HepG2 (cell line): ENCODE measurements around the gene IGLL1. TPM values are rescaled to one million over a fixed set of nuclear protein-coding genes. Genes with fewer than 3 reads are reported as not detected.
A peak's percentile ranks its signal among the peaks of the same experiment; 100 is the strongest.

Experiments used
- CEBPZ ChIP-seq: IDR thresholded peaks from 2 replicates; pipeline ENCODE4 v1.6.1; 2012; ENCODE audit warnings: low read length, improper control_type of control experiment
- CENPBD1 ChIP-seq: sonication (generic); formaldehyde crosslinking; IDR thresholded peaks from 2 replicates; pipeline ENCODE4 v1.8.0; 2022; ENCODE audit warnings: missing genetic modification reagents, low read depth, mild to moderate bottlenecking, borderline replicate concordance
- ELF1 ChIP-seq: sonication (generic); formaldehyde crosslinking; IDR thresholded peaks from 2 replicates; pipeline ENCODE4 v1.4.0; 2020; ENCODE audit warnings: missing genetic modification reagents
- ERF ChIP-seq: IDR thresholded peaks from 2 replicates; pipeline ENCODE4 v1.6.1; 2018; ENCODE audit warnings: missing biosample characterization, missing genetic modification reagents
- HNF1B ChIP-seq: sonication (generic); formaldehyde crosslinking; IDR thresholded peaks from 2 replicates; pipeline ENCODE4 v1.5.1; 2020; ENCODE audit warnings: mild to moderate bottlenecking, moderate library complexity, missing genetic modification reagents
- KLF11 ChIP-seq: IDR thresholded peaks from 2 replicates; pipeline ENCODE4 v1.6.1; 2016; ENCODE audit warnings: missing compliant biosample characterization
- MAFK ChIP-seq, 2 experiments: IDR thresholded peaks in 1 of 2; conservative IDR thresholded peaks in 1 of 2; 2 replicates each; pipeline ENCODE4 v1.6.1; 2011; ENCODE audit warnings: improper control_type of control experiment in 2 of 2, low read length in 2 of 2
- MLXIP ChIP-seq: sonication (generic); formaldehyde crosslinking; IDR thresholded peaks from 2 replicates; pipeline ENCODE4 v1.9.0; 2021; ENCODE audit warnings: missing genetic modification reagents, borderline replicate concordance
- NFRKB ChIP-seq: fragments of 450-650 bp; IDR thresholded peaks from 2 replicates; pipeline ENCODE4 v1.6.1; 2017
- NONO ChIP-seq, 2 experiments: fragments of 450-650 bp in 1 of 2; sonication (generic) in 1 of 2; formaldehyde crosslinking in 1 of 2; IDR thresholded peaks in 1 of 2; conservative IDR thresholded peaks in 1 of 2; 2 replicates each; pipeline versions ENCODE4 v1.6.1 to v1.8.0; 2017 to 2022; ENCODE audit warnings: mild to moderate bottlenecking in 1 of 2, missing genetic modification reagents in 1 of 2, moderate library complexity in 1 of 2
- PHF5A ChIP-seq: IDR thresholded peaks from one replicate; pipeline ENCODE4 v1.6.1; 2018; ENCODE audit warnings: low read depth, missing genetic modification reagents; ENCODE audit not compliant: unreplicated experiment
- PHF8 ChIP-seq: sonication (generic); formaldehyde crosslinking; IDR thresholded peaks from 2 replicates; pipeline ENCODE4 v1.5.0; 2020; ENCODE audit warnings: missing genetic modification reagents
- SMAD1 ChIP-seq: sonication (generic); formaldehyde crosslinking; IDR thresholded peaks from 2 replicates; pipeline ENCODE4 v1.4.0; 2020; ENCODE audit warnings: missing genetic modification reagents, low read depth, mild to moderate bottlenecking, borderline replicate concordance
- SP5 ChIP-seq: IDR thresholded peaks from 2 replicates; pipeline ENCODE4 v1.6.1; 2016; ENCODE audit warnings: low read depth, borderline replicate concordance
- TARDBP ChIP-seq: sonication (generic); formaldehyde crosslinking; IDR thresholded peaks from 2 replicates; pipeline ENCODE4 v1.8.0; 2022; ENCODE audit warnings: mild to moderate bottlenecking, missing genetic modification reagents
- U2AF1 ChIP-seq: fragments of 200-400 bp; formaldehyde crosslinking; optimal IDR thresholded peaks from 2 replicates; pipeline ENCODE3; 2017; ENCODE audit warnings: mild to moderate bottlenecking, low read depth, low read length
- ZFP62 ChIP-seq: sonication (generic); formaldehyde crosslinking; IDR thresholded peaks from 2 replicates; pipeline ENCODE4 v1.4.0; 2020; ENCODE audit warnings: missing genetic modification reagents
- ZFP82 ChIP-seq: sonication (generic); formaldehyde crosslinking; IDR thresholded peaks from 2 replicates; pipeline ENCODE4 v1.5.1; 2020; ENCODE audit warnings: mild to moderate bottlenecking, missing genetic modification reagents, borderline replicate concordance
- ZNF292 ChIP-seq: sonication (generic); formaldehyde crosslinking; IDR thresholded peaks from 2 replicates; pipeline ENCODE4 v1.8.1; 2022; ENCODE audit warnings: mild to moderate bottlenecking, low read depth, missing genetic modification reagents, borderline replicate concordance
- ZNF484 ChIP-seq: sonication (generic); formaldehyde crosslinking; IDR thresholded peaks from 2 replicates; pipeline ENCODE4 v1.5.1; 2020; ENCODE audit warnings: mild to moderate bottlenecking, low read depth, missing genetic modification reagents, borderline replicate concordance
- ZNF660 ChIP-seq: sonication (generic); formaldehyde crosslinking; IDR thresholded peaks from 2 replicates; pipeline ENCODE4 v1.5.1; 2020; ENCODE audit warnings: mild to moderate bottlenecking, low read depth, missing genetic modification reagents, borderline replicate concordance
- ZNF879 ChIP-seq: sonication (generic); formaldehyde crosslinking; IDR thresholded peaks from 2 replicates; pipeline ENCODE4 v1.8.1; 2023; ENCODE audit warnings: missing genetic modification reagents
- polyA plus RNA-seq, 8 experiments: library from polyadenylated mRNA; depleted of rRNA in 3 of 8; stranded (reverse) in 7 of 8; unstranded in 1 of 8; fragments of >200 nt; fragmentation: Illumina TruSeq in 4 of 8; extraction: Trizol in 4 of 8; gene quantifications; 2 replicates each; pipeline versions ENCODE4 v1.2.1 to v1.2.3, GENCODE V29; 2011 to 2016; ENCODE audit warnings: low read depth in 4 of 8, missing spikeins in 1 of 8, mixed read lengths in 1 of 8; ENCODE audit not compliant: insufficient read depth in 1 of 8
- total RNA-seq, 5 experiments: library from RNA; depleted of rRNA; stranded (reverse); fragments of >200 nt; fragmentation: Illumina TruSeq; extraction: Trizol; gene quantifications; 2 replicates each; pipeline ENCODE4 v1.2.3, GENCODE V29; 2016; ENCODE audit warnings: low read depth in 1 of 5

Gene IGLL1
- total and polyA plus RNA-seq, 2 of the 13 experiments (the other 11 are each of a cell fraction or from before 2014, with no cell fraction given), result not detected

GRCh38 chr22:23539135-23539838, 40.8 kb downstream of the IGLL1 start (continued):
- no peak for TF ChIP-seq CEBPZ
- peak; percentile 56; the same call in 1 of the 2 replicates for TF ChIP-seq ERF (CRISPR knock-in tag)
- no peak for TF ChIP-seq PHF5A (CRISPR knock-in tag)
- no peak for TF ChIP-seq NFRKB
- no peak for TF ChIP-seq KLF11 (CRISPR knock-in tag)
- TF ChIP-seq U2AF1, result no peak
- TF ChIP-seq CENPBD1 (CRISPR knock-in tag), result no peak
- TF ChIP-seq ZFP62 (CRISPR knock-in tag), result no peak
- no peak for TF ChIP-seq ZFP82
- TF ChIP-seq ZNF879, result no peak
- TF ChIP-seq ZNF660 (CRISPR knock-in tag), result no peak
- peak; percentile 64 to 71 for TF ChIP-seq MAFK (conservative IDR thresholded peaks at IDR 0.05 in 1 of 2, IDR thresholded peaks at IDR 0.05 in 1 of 2; ENCODE audit: low read length in 2 of 2)
- TF ChIP-seq ZNF292 (CRISPR knock-in tag), result peak; percentile 34; the same call in 1 of the 2 replicates
- no peak for TF ChIP-seq SMAD1
- no peak for TF ChIP-seq MLXIP
- TF ChIP-seq HNF1B (CRISPR knock-in tag), result no peak
- TF ChIP-seq ZNF484 (CRISPR knock-in tag), result no peak
- TF ChIP-seq TARDBP, result no peak
- TF ChIP-seq SP5, result 0 out of 2 replicates have a peak, but pooled peaks have one; percentile 42
- TF ChIP-seq NONO (IDR thresholded peaks at IDR 0.05), result no peak
- TF ChIP-seq NONO (CRISPR knock-in tag; conservative IDR thresholded peaks at IDR 0.05), result peak; percentile 73
- no peak for TF ChIP-seq PHF8
- 0 out of 2 replicates have a peak, but pooled peaks have one; percentile 17 for TF ChIP-seq ELF1 (CRISPR knock-in tag)
